Middle frontal gyrus (tissue), 1 donor: ENCODE results near the gene RAMP3.
"Not testable (repeated sequence)": the region's sequence is repeated elsewhere in the genome, so short reads cannot be mapped to it uniquely, and the experiment has no call there.

ENCODE experiments used
- DNase-seq: peaks from one replicate; pipeline ENCODE4 v3.0.0-alpha.2; 2015; ENCODE audit warnings: low spot score; ENCODE audit errors: extremely low spot score

The RAMP3 gene

DNA sequence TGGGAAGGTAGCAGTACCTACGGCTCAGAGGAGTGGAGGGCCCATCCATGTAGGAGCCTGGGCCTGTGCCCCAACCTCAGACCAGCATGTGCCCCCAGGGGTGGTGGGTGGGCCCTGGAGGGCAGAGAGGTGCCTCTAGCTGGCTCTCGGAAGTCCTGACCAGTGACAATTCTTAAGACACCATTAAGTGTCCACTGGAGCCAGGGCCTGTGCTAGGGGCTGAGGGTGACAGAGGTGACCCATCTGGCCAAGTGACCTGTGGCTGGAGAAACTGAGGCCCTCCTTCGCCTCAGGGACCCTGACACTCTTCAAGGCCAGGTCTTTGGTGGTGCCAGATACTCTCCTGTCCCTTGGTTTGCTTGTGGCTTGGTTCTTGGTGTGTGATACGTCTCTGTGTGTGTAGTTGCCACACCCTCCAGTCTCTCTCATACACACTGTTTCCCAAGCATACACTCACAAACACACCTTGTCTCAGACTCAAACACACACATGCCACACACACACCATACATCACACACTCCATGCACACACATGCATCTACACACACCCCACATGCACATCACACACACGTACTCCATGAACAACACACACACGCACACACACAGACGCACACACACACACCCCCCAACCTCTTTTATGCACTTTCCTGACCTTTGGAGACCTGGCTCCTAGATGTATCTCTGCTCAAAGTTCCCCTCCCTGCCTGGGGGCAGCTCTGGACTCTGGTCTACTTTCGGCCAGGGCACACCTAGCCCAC lies 897 bp upstream of the RAMP3 start:
- DNase-seq: no peak

DNA sequence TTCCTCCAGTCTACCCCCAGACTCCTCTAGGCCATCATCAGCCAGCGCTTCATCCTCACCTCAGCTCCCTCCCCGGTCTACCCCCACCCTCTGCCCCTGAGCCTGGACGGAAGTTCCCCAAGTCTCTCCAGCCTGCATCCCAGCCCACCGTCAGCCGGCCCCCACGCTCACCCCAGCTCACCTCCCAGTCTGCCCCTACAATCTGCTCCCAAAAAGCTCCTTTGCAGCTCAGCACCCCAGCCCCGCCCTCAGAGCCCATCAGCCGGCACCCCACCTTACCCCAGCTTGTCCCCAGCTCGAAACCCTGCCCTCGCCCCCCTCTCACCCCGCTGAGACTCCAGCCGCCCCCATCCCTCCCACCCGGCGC lies 322 bp upstream of the RAMP3 start:
- DNase-seq: no peak

DNA sequence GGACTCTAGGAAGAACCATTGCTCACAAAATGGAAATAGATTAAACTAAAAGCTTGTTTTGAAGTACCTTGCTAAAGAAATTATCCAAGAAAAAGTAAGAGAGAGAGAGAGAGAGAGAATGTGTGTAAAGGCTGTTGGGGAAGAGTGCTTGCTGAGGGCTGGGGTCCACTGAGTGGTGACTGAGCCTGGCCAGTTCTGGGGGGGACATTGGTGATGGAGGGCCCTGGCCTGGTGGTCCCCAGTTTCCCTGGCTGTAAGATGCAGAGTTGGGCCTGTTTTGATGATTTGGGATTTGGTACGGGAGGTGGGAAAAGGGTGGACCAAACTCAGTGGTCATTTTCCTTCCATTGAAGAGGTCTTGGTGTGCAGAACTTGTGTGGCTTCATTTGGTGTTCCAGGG lies 880 bp downstream of the RAMP3 start:
- DNase-seq: no peak

DNA sequence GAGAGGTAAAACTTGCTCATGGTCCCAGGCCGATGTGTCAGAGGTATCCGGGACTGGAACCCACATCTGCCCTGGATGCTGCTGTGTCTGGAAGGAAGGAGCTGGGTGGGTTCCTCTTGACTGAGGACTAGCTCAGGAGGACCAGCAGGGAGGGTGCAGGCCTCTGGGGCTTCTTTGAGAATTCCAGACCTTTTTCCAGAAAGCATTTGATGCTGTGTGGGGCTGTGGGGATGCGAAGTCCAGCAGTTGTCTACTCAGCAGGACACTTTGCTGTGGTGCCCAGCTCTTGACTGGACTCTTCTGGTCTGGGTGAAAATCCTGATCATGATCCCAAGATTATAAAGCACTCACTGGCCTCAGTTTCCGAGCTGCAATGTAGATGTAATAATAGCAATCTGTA lies 1.7 kb downstream of the RAMP3 start:
- DNase-seq: no peak

DNA sequence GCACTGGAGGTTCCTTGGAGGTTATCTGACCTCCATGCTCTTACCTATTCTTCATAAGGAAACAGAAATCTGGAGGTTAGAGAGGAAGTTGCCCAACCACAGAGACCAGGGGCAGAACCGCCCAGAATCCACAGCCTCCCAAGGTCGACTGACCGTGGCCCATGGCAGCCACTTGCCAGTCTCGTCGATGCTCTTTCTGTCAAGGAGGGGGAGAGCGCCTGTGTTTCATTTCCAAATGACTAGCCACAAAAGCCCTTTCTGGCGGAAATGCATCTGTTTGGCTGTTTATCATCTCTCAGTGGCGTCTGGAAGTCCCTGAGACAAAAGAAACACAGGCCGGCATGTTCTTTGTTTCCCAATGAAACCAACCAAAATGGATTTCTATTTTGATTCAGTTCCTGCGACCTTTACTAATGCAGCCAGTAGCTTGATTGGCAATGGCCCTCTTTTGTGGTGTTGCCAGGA lies 2.9 kb downstream of the RAMP3 start:
- no peak for DNase-seq

DNA sequence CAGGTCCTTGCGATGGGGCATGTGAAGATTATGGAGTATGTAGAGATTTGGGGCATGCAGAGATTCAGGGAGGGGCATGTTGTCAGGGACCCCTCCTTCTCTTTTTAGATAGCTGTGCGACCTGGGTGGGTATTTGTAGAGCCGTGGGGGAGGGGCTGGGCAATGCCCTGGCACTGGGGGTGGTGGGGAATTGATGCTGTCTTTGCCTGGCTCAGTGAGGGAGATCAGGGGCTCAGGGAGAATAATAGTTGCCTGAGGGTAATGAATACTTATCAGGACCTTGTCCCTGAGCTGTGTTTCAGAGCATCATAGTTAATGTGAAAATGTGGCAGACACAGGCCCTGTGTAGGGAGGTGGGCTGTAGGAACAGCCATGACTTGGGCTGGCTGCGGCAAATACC lies 3.5 kb downstream of the RAMP3 start:
- no peak for DNase-seq

DNA sequence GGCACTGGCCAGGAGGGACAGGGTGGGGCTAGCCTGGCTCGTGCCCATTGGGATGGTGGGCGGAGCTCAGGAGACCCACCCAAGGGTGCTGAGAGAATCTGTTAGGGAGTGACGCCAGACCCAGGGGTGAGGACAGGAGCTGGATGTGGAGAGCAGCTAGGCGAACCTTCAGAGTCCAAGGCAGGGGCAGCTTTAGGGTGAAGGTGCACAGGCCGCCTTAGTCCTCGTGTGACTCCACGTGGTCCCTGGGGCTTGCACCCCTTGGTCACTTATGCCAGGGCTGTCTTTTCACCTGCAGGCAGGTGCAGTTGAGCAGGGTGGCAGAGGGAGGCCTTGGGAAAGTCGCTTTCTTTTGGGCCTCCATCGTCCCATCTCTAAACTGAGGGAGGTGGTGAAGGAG lies 4.3 kb downstream of the RAMP3 start:
- no peak for DNase-seq

DNA sequence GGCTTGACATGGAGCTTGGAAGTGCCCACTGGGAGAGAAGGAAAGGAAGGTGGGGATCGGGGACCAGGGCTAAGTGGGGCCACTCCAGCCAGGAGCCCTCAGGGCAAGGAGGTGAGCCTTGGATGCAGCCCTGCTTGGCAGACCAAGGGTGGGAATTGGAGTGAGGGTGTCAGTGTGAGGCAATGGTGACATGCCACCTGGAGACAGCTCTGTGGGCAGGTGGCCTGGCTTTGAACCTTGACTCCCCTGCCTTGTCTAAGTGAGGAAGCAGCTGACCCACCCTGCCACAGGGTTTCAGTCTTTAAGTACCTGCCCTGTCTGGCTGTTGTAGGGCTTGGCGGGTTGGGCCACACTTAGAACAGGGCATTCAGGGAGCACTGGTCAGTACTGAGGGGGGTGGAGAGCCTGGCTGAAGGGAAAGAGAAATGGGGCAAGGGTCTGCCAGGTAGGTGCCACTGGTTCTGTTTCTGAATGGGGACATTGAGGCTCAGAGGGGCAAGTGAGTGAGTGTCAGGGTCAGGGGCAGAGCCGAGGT lies 4.8 kb downstream of the RAMP3 start:
- DNase-seq: no peak

DNA sequence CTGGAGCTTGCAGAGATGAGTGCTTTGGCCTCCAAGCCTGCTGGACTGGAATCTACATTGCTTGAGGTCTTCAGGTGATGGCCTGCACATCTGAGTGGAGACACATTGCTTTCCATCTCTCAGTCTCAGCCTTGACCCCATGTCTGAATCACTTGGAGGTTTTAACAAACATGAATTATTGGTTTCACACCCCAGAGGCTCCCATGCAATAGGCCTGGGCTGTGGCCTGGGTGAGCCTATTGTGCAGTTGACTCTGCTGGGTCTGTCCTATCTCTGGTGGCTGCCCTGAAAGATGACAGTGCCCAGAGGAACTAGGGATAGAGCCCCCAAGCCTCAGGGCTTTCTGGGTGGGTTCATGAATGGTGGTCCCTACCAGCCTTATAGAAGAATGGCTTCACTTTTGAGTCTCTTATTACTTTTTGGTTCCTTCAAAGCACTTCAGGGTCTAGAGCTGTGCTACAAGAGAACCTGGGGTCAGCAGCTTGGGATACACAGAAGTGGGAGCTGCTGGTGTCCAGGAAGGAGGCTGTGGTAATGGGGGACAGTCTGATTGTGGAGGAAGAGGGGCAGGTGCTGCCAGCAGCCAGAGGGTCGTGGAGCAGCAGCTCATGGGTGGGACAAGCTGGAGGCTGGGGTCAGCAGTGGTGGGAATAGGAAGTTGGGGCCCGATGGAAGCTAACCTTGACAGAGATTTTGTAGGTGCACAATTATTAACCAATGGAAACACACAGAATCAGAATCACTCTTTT lies 5.5 kb downstream of the RAMP3 start:
- DNase-seq: no peak

DNA sequence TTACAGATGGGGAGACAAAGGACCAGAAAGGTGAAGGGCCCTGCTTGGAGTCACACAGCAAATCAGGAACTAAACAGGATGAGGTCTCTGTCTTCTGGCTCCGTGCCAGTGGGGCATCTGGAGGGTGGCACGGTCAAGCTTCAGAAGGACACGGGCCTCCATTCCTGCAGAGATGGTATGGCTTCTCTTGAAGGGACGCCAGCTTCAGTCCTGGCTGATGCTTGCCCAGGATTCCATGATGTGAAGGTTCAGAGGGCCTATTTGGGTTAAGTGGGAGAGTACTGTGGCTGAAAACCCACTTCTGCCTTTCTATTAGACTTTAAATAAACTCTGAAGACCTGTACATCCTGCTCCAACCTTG lies 6.1 kb downstream of the RAMP3 start:
- DNase-seq: no peak

DNA sequence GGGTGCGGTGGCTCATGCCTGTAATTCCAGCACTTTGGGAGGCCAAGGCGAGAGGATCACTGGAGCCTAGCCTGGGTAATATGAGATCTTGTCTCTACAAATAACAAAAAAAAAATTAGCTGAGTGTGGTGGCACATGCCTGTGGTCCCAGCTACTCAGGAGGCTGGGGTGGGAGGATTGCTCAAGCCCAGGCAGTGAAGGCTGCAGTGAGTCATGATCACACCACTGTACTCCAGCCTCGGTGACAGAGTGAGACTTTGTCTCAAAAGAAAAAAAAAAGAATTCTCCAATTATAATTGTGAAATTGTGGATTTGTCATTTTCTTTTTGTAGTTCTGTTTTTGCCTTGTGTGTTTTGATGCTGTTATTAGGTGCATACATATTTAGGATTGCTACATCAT lies 6.7 kb downstream of the RAMP3 start:
- DNase-seq: not testable (repeated sequence)

DNA sequence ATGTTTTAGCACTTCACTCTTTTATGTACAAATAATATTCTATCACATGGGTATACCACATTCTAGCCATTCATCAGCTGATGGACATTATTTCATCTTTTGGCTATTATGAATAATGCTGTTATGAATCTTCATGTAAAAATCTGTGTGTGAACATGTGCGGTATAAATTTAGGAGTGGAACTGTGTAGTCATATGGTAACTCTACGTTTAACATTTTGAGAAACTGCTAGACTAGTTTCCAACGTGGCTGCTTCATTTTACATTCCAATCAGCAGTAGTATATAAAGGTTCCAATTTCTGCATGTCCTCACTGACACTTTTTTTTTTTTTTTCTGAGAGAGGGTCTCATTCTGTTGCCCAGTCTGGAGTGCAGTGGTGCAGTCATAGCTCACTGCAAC lies 8.3 kb downstream of the RAMP3 start:
- DNase-seq: no peak

DNA sequence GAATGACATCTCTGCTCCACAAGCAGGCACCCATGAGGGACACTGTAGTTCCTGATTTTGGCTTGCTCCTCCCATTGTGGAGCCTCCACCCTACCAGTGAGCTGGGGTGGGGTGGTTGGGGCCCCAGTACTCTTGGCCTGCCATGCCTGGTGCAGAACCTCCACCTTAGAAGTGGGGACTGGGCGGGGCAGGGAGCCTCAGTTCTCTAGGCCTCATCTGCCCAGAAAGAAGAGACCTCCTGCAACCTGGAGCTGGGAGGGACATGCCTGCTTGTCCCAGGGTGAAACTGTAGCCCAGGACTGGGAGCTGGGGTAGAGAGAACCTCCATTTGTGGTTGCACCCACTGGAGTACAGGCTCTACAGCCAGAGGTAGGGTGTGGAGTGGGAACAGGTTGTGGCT lies 14.4 kb downstream of the RAMP3 start:
- no peak for DNase-seq

DNA sequence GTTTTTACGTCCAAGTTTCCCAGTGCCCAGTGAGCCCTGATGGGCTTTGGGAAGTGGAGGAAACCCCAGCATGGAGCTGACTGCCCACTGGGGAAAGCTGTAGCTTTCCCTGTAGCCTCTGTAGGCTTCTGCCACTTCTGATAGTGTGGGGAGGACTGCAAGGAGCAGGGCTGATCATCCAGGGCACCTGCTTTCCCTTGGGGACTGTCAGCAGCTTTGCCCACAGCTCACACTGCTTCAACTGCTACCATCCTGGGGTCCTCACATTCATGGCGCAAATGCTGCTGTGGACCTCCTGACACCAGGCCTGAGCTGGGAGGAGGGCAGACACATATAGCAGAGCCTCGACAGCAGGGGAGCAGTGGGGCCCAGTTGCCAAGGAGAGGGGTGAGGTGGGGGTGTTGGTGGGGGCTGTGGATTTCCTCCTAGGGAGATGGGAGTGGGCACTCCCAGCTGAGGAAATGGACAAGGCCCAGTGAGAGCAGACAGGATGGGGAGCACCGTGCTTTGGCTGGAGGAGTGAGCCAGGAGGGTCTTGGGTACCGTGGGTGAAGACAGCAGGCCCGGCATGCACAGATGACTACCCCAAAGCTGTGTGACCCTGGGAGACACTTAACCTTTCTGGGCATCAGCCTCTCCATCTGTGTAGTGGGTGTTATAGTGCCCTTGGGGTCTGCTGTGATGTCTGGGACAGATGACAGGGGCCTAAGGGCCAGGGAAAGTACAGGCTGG lies 16.2 kb downstream of the RAMP3 start:
- DNase-seq: no peak

DNA sequence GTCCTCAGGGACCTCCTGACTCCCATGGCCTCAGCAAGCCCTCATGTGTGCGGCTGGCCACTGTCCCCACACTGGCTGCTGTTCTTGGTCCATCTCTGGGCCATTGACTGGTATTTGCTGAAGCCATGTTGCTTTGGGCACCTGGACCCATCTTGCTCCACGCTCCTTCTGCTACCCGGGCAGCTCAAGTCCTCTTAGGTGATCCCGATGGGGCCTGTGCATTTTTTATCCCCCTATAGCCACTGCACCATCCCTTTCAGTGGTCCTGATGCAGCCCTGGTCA lies 16.7 kb downstream of the RAMP3 start:
- no peak for DNase-seq

DNA sequence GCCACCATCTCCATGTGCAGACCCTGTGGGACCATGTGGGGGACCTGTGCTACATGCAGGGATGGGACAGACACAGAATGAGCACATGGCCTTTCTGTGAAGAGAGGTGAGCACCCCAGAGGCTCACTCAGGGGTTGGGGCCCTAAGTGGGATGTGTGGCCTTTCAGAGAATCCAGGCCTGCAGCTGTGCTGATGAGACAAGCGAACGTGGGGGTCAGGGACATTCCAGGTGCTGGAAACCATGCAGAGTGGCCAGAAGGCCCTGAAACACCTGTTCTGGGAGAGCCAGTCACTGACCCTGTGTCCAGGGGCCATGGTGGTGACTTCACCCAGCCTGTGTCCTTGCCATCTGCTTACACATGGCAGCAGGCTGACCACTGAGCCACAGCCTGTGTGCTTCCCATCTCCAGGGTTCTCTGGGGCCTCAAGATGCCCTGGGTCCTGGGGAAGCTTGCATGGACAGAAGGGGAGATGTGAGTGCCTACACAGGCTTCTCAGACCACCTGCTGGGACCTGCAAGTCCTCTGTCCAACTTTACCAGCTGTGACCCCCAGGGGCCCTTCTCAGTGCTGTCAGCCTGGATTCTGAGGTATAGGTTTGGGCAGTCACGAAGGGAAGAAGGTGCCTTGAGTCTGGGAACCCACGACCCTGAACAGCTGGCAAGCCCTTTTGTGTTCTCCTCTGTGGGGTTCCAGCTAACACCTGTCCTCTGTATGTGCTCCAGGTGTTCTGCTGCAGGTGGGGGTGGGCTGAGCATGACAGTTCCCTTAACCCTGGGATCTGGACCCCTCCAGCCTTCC lies 17.6 kb downstream of the RAMP3 start:
- no peak for DNase-seq

DNA sequence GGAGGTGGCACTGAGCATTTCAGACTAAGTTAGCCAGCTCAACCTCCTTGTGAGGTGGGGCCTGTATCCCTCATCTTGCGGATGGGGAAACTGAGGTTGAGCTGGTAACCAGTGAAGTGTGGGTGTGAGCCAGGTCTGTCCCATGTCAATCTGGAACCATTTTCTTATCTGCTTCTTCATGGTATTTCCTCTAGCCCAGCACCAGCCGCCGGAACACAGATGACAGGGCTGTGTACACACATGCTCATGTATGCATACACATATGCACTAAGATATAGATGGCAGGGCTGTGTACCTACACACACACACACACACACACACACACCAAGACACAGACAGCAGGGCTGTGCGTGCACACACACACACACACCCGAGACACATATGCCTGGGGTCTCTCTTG lies 18.5 kb downstream of the RAMP3 start:
- no peak for DNase-seq

DNA sequence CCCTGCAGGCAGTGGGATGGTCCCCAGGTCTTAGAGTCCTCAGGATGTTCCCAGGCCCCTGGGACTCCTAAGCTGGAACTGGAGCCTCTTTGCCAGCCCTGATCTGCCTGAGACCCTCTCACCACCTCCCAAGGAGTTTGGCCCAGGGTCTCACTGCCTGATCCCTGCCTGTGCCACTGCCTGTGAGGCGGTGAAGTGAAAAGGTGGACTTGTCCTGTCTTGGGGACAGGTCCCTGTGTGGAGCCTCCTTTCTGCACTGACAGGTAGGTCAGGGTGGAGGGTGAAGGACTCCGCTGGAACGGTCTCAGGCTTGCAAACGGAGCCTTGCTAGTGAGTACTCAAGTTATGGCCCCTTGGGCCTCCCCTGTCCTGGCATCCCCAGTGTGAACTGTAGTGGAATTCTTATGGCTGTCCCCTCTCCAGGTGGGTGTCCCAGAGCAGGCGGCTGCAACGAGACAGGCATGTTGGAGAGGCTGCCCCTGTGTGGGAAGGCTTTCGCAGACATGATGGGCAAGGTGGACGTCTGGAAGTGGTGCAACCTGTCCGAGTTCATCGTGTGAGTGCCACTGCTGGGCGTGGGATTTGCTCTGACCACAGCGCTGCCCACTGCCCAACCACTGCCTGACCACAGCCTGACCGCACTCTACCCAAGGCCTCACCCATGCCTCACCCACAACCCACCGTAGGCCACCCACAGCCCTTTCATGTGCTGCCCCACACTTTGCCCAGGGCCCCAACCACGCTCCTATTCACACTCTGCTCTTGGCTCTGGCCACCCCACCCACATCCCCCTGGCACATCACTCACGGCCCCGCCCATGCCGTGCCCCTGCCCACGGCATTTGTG lies 19.5 kb downstream of the RAMP3 start:
- no peak for DNase-seq

DNA sequence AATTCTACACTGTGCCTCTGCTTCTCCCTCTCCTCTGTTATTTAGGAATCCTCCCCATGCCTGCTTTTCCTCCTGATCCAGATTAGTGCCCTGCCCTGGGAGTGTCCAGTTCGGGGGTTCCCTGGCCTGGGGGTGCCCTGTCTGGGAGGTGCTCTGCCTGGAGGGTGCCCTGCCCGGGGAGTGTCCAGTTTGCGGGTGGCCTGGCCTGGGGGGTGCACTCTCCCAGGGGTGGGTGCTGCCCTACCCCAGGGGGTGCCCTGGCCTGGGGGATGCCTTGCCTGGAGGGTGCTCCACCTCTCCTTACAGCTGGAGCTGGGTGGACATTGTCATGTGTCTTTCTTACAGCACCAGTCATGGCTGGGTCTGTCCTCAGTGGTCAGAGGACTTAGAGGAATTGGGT lies 20.2 kb downstream of the RAMP3 start:
- no peak for DNase-seq
